ENCODE data around the gene DOCK4. TPM values are rescaled to one million over a fixed set of nuclear protein-coding genes. Genes with fewer than 3 reads are reported as not detected.

Gene DOCK4
- polyA plus RNA-seq, 2 of the 4 experiments (the other 2 are of a cell fraction) = 13.7 to 15.7 TPM

GRCh38 chr7:111753968-111754367 lies 452.2 kb downstream of the DOCK4 start (continued):
- TF ChIP-seq FOSB (CRISPR knock-in tag; IDR thresholded peaks at IDR 0.05) (no peak), PHF8 (IDR thresholded peaks at IDR 0.05; ENCODE audit: borderline replicate concordance, low read depth) (no peak), HMGXB4 (CRISPR knock-in tag; IDR thresholded peaks at IDR 0.05; ENCODE audit: borderline replicate concordance) (no peak)

- Histone ChIP-seq H3K4me3 (no peak overlapping the region), H3K9me3 (no peaks in the 10 kb centered on the region), H3K4me1 (no peaks in the 10 kb centered on the region), H3K4me2 (no peak overlapping the region), H3K27ac (no peak overlapping the region)
- FAIRE-seq (no peak), DNase-seq (ENCODE audit: low read depth in 1 of 2, low spot score in 1 of 2) (peak; percentile 52), ATAC-seq (peak; percentile 91 to 97)
- ChIA-PET CTCF (interaction anchor here (0.6 to 3.1 kb wide), 17 partner anchors 9 to 1901 kb away, joined by 3 to 27 read pairs (median 4); no protein-coding TSS in a partner anchor), POLR2A (no interaction called here)
- WGBS (ENCODE audit: missing lambda C conversion rate) = 10% methylated on average over 4 of the region's 4 CpGs
- TF ChIP-seq MAZ (IDR thresholded peaks at IDR 0.05; ENCODE audit: borderline replicate concordance, low read depth, low read length) (0 out of 2 replicates have a peak, but pooled peaks have one; percentile 59), EHMT2 (IDR thresholded peaks at IDR 0.05; ENCODE audit: low read depth) (no peak), SMC3 (IDR thresholded peaks at IDR 0.05) (peak; percentile 64), CTCF (IDR thresholded peaks at IDR 0.05) (peak; percentile 84), RAD21 (conservative IDR thresholded peaks at IDR 0.05 in 1 of 2, IDR thresholded peaks at IDR 0.05 in 1 of 2) (peak; percentile 56 to 67)
Observed at GRCh38 chr7:111752022-111752582, 454.1 kb downstream of the DOCK4 start.

- ATAC-seq (no peak), DNase-seq (ENCODE audit: low read depth in 1 of 2, low spot score in 1 of 2) (no peak), FAIRE-seq (no peak)
- ChIA-PET POLR2A (no interaction called here), CTCF (interaction anchor here (0.6 to 2.2 kb wide), 6 partner anchors 9 to 745 kb away, joined by 3 to 7 read pairs (median 4); partner anchors contain the start of genes DOCK4 and ZNF277)
- Histone ChIP-seq H3K4me3 (no peak overlapping the region), H3K4me2 (no peak overlapping the region), H3K9me3 (no peaks in the 10 kb centered on the region), H3K4me1 (no peaks in the 10 kb centered on the region), H3K27ac (no peak overlapping the region)
- 83% methylated on average over 2 of the region's 2 CpGs for WGBS (ENCODE audit: missing lambda C conversion rate)
- TF ChIP-seq RARB (CRISPR knock-in tag; IDR thresholded peaks at IDR 0.05) = no peak
- TF ChIP-seq FOSL2 (IDR thresholded peaks at IDR 0.05) = no peak
- no peak for TF ChIP-seq FOSL2 (CRISPR knock-in tag; IDR thresholded peaks at IDR 0.05)
- no peak for TF ChIP-seq TP53 (CRISPR knock-in tag; IDR thresholded peaks at IDR 0.05)
- no peak for TF ChIP-seq MAX (IDR thresholded peaks at IDR 0.05)
Observed at GRCh38 chr7:111750878-111751277, 455.3 kb downstream of the DOCK4 start.

- no peak for FAIRE-seq
- WGBS (ENCODE audit: missing lambda C conversion rate) = 70% methylated on average over 4 of the region's 4 CpGs
- POLR2A ChIA-PET = no interaction called here
Observed at GRCh38 chr7:111750228-111750627, 456.0 kb downstream of the DOCK4 start.

More at GRCh38 chr7:111750228-111750627, 456.0 kb downstream of the DOCK4 start:
- Histone ChIP-seq H3K4me3 (no peak overlapping the region), H3K4me2 (no peak overlapping the region), H3K9me3 (no peaks in the 10 kb centered on the region), H3K27ac (no peak overlapping the region), H3K4me1 (no peaks in the 10 kb centered on the region)
- no peak for DNase-seq (ENCODE audit: low read depth in 1 of 2, low spot score in 1 of 2)
- CTCF ChIA-PET = interaction anchor here (1.0 to 2.2 kb wide), 4 partner anchors 9 to 746 kb away, joined by 3 to 7 read pairs (median 6); partner anchors contain the start of genes DOCK4 and ZNF277
- ATAC-seq = no peak
- TF ChIP-seq NR3C1 (IDR thresholded peaks at IDR 0.05) (no peak), GATA3 (IDR thresholded peaks at IDR 0.05; ENCODE audit: borderline replicate concordance) (0 out of 2 replicates have a peak, but pooled peaks have one; percentile 23)
